Keratinocyte (primary cell): ENCODE data around the gene AOAH. TPM values are rescaled to one million over a fixed set of nuclear protein-coding genes. Genes with fewer than 3 reads are reported as not detected.

Source experiments
- DNase-seq: peaks from one replicate; pipeline ENCODE4 v3.0.0-alpha.2; 2011; ENCODE audit warnings: low read depth, missing footprints, low spot score
- FAIRE-seq: peaks from 2 replicates; lab custom pipeline; 2011; peaks lifted over from hg19 to GRCh38; lab: Jason Lieb, UNC
- H2AFZ ChIP-seq: 2 replicates; pipeline ENCODE4 v1.6.0; 2012; ENCODE audit warnings: low read length, control low read depth, inconsistent platforms; ENCODE audit not compliant: control insufficient read depth
- H3K27ac ChIP-seq: 2 replicates; pipeline ENCODE4 v1.5.1; 2011; ENCODE audit warnings: low read length; ENCODE audit not compliant: control insufficient read depth, insufficient read depth
- H3K27me3 ChIP-seq: 3 replicates; pipeline ENCODE4 v1.6.0; 2011; ENCODE audit warnings: low read length; ENCODE audit not compliant: control insufficient read depth, insufficient read depth; ENCODE audit errors: extremely low read depth
- H3K36me3 ChIP-seq, 2 experiments: 2 replicates in 1 of 2; 3 replicates in 1 of 2; pipeline ENCODE4 v1.5.1; 2011; ENCODE audit warnings: low read length in 2 of 2, mild to moderate bottlenecking in 1 of 2; ENCODE audit not compliant: control insufficient read depth in 2 of 2, insufficient read depth in 2 of 2; ENCODE audit errors: extremely low read depth in 1 of 2
- H3K4me1 ChIP-seq: 3 replicates; pipeline ENCODE4 v1.5.1; 2011; ENCODE audit warnings: low read length; ENCODE audit not compliant: control insufficient read depth, insufficient read depth; ENCODE audit errors: extremely low read depth
- H3K4me2 ChIP-seq: 3 replicates; pipeline ENCODE4 v1.6.0; 2011; ENCODE audit warnings: low read depth, low read length; ENCODE audit not compliant: control insufficient read depth, insufficient read depth; ENCODE audit errors: extremely low read depth
- H3K4me3 ChIP-seq, 3 experiments: fragments of 200-600 bp in 1 of 3; sonication (generic) in 1 of 3; 2 replicates in 2 of 3; 3 replicates in 1 of 3; pipeline ENCODE4 v1.5.1; 2011 to 2016; ENCODE audit warnings: low read length in 3 of 3, mild to moderate bottlenecking in 3 of 3, control low read depth in 2 of 3, inconsistent platforms in 1 of 3, low read depth in 1 of 3, mixed read lengths in 1 of 3, mixed run types in 1 of 3, moderate library complexity in 1 of 3; ENCODE audit not compliant: control insufficient read depth in 2 of 3, insufficient read depth in 2 of 3; ENCODE audit errors: extremely low read depth in 1 of 3
- H3K79me2 ChIP-seq: 2 replicates; pipeline ENCODE4 v1.6.0; 2012; ENCODE audit warnings: low read length; ENCODE audit not compliant: control insufficient read depth, insufficient read depth
- H3K9ac ChIP-seq: 3 replicates; pipeline ENCODE4 v1.6.0; 2011; ENCODE audit warnings: low read length; ENCODE audit not compliant: control insufficient read depth, insufficient read depth; ENCODE audit errors: extremely low read depth
- H3K9me1 ChIP-seq: 3 replicates; pipeline ENCODE4 v1.6.0; 2011; ENCODE audit warnings: low read length; ENCODE audit not compliant: control insufficient read depth, insufficient read depth; ENCODE audit errors: extremely low read depth
- H3K9me3 ChIP-seq: 2 replicates; pipeline ENCODE4 v1.5.1; 2012; ENCODE audit warnings: low read depth, low read length; ENCODE audit not compliant: control insufficient read depth
- H4K20me1 ChIP-seq: 3 replicates; pipeline ENCODE4 v1.6.0; 2011; ENCODE audit warnings: low read length; ENCODE audit not compliant: control insufficient read depth, insufficient read depth; ENCODE audit errors: extremely low read depth
- EZH2 ChIP-seq: IDR thresholded peaks from one replicate; pipeline ENCODE4 v1.6.1; 2012; ENCODE audit warnings: inconsistent platforms, mild to moderate bottlenecking, low read length, moderate library complexity
- dilution Hi-C: fragments of 300-500 bp; cut with MboI; formaldehyde crosslinking; loops from one replicate; pipeline ENCODE4 v1.7.0; 2020; ENCODE audit warnings: low sequenced_read_pairs; ENCODE audit not compliant: extremely low pct_ligation_motif_present
- polyA plus RNA-seq, 5 experiments: library from polyadenylated mRNA; depleted of rRNA in 3 of 5; stranded (reverse) in 3 of 5; stranded (forward) in 1 of 5; unstranded in 1 of 5; fragments of >200 nt; gene quantifications; 1 replicate in 1 of 5; 2 replicates in 3 of 5; 3 replicates in 1 of 5; pipeline versions ENCODE4 v1.2.1 to v1.2.3, GENCODE V29; 2011 to 2012; ENCODE audit warnings: missing spikeins in 2 of 5, low read depth in 1 of 5, low replicate concordance in 1 of 5
- TF ChIP-seq, protein P1 (sequence below), 3 experiments: IDR thresholded peaks in 1 of 3; conservative IDR thresholded peaks in 1 of 3; optimal IDR thresholded peaks in 1 of 3; 2 replicates in 2 of 3; 3 replicates in 1 of 3; pipeline versions ENCODE3 to v1.5.1; 2011; ENCODE audit warnings: low read length in 3 of 3, mild to moderate bottlenecking in 3 of 3, moderate library complexity in 2 of 3, control low read depth in 1 of 3, inconsistent platforms in 1 of 3; ENCODE audit not compliant: insufficient read depth in 2 of 3; ENCODE audit errors: extremely low read depth in 1 of 3

AOAH gene
- polyA plus RNA-seq, 1 donor (not counting 4 experiments of a cell fraction or from before 2014, with no cell fraction given) = 0.43 TPM

- Histone ChIP-seq H4K20me1 (no peaks in the 10 kb centered on the region), H3K4me3 (no peak overlapping the region), H3K9me1 (no peaks in the 10 kb centered on the region), H3K4me1 (peaks cover 20% of the 10 kb centered on the region), H2AFZ (no peak overlapping the region), H3K4me2 (no peak overlapping the region), H3K9ac (no peak overlapping the region), H3K27ac (no peak overlapping the region), H3K79me2 (no peaks in the 10 kb centered on the region), H3K9me3 (no peaks in the 10 kb centered on the region), H3K27me3 (no peaks in the 10 kb centered on the region), H3K36me3 (no peaks in the 10 kb centered on the region)
- no peak for FAIRE-seq
- dilution Hi-C loops = no loop called here
- no peak for DNase-seq
- no peak for TF ChIP-seq EZH2
- TF ChIP-seq, protein P1, sequence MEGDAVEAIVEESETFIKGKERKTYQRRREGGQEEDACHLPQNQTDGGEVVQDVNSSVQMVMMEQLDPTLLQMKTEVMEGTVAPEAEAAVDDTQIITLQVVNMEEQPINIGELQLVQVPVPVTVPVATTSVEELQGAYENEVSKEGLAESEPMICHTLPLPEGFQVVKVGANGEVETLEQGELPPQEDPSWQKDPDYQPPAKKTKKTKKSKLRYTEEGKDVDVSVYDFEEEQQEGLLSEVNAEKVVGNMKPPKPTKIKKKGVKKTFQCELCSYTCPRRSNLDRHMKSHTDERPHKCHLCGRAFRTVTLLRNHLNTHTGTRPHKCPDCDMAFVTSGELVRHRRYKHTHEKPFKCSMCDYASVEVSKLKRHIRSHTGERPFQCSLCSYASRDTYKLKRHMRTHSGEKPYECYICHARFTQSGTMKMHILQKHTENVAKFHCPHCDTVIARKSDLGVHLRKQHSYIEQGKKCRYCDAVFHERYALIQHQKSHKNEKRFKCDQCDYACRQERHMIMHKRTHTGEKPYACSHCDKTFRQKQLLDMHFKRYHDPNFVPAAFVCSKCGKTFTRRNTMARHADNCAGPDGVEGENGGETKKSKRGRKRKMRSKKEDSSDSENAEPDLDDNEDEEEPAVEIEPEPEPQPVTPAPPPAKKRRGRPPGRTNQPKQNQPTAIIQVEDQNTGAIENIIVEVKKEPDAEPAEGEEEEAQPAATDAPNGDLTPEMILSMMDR (optimal IDR thresholded peaks at IDR 0.05 in 1 of 3, IDR thresholded peaks at IDR 0.05 in 1 of 3, conservative IDR thresholded peaks at IDR 0.05 in 1 of 3; ENCODE audit: extremely low read depth in 1 of 3, insufficient read depth in 2 of 3, low read length in 3 of 3) = no peak
Observed at GRCh38 chr7:36607721-36608095, 116.6 kb downstream of the AOAH start.

- dilution Hi-C loops = no loop called here
Observed at GRCh38 chr7:36606976-36607720, 117.1 kb downstream of the AOAH start.

More at GRCh38 chr7:36606976-36607720, 117.1 kb downstream of the AOAH start:
- Histone ChIP-seq H3K27me3 (no peaks in the 10 kb centered on the region), H3K4me3 (no peak overlapping the region), H4K20me1 (no peaks in the 10 kb centered on the region), H3K9ac (no peak overlapping the region), H3K9me3 (no peaks in the 10 kb centered on the region), H3K4me2 (no peak overlapping the region), H3K9me1 (no peaks in the 10 kb centered on the region), H3K4me1 (peaks cover 20% of the 10 kb centered on the region), H3K27ac (no peak overlapping the region), H3K36me3 (no peaks in the 10 kb centered on the region), H3K79me2 (no peaks in the 10 kb centered on the region), H2AFZ (no peak overlapping the region)
- FAIRE-seq = no peak
- no peak for DNase-seq
- no peak for TF ChIP-seq EZH2
- TF ChIP-seq, protein P1 (optimal IDR thresholded peaks at IDR 0.05 in 1 of 3, IDR thresholded peaks at IDR 0.05 in 1 of 3, conservative IDR thresholded peaks at IDR 0.05 in 1 of 3; ENCODE audit: extremely low read depth in 1 of 3, insufficient read depth in 2 of 3, low read length in 3 of 3) = no peak
